ENCODE results near the gene KCNAB1.

KCNAB1 gene

DNA sequence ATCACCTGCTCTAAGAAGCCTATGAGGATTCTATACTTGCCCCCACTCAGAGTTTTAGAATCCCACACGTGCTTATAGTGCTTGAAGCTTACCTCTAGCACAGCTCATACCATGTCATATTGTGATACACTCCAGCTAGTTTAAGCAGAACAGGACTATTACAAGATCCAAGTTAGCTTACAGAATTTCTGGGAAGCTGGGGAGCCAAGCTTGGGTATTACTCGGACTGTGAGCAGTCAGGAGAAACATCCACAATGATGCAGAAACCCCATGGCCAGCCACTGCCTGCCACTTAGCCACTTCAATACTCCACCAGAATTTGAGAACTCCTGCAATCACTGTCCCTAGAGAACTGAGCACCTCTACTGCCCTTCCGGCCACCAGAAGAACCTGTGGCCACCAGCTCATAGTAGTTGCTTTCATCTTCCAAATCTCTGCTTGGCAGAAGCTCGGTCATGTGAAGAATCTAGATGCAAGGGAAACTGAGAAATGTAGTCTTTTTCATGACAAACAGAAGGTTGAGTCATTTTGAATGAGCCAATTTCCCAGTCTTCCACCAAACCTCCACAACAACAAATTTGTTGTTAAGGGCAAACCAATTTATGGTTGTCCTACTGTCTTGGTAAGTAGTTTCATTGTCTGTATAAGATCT is 462.3 kb downstream of the KCNAB1 start:
- no peak for DNase-seq

DNA sequence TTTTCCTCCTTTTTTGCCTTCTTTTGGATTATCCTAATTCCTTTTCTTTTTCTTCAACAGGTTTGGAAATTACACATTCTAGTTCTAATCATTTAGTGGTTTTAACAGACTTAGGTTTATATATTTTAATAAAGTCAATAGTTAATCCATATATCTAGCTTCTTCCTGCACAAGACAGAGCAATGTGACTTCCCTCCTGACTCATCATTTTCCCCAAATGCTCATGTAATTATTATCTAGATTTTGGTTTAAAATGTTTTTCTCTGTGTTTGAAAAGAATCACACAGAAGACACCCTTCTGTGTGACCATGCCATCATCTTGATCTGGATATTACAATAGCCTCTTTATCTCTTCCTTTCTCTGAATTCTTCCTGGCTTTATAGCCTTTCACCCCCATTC is 463.1 kb downstream of the KCNAB1 start:
- no peak for DNase-seq

DNA sequence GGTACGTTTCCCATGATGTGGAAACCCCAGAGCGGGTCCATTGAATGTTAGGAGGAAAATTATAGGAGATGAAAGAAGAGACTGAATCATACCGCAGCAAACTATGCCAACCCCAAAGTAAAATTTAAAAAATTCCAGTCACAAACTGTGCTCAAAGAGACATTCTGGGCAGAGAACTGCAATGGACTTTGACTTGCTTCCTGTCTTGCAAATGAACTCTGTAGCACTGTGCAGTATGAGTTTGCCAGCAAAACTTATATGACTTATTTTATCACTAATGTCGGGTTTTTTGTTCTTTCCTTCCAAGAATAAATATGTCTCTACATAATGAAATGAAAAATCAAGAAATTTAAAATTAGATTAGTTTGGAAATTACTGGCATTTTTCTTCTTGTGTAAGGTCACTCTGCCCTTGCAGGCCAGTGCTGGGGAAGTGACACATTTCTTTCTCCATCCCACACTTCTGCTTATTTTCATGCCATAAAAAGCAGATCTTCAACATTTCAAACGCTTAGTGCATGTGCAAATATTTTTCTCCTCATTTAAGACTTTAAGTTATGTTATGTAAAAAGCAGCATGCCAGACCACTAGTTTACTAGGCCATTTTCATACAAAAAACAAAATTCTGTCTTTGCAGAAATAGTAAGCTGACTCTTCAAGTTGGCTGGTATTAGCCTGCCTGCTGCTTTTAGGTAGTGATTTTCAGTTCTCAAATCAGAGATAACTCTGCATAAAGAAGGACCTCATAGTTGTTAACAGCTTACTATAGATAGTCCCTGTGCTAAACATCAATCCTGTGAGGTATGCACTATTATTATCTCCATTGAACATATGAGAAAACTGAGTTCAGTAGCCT is 466.8 kb downstream of the KCNAB1 start:
- no peak for DNase-seq

DNA sequence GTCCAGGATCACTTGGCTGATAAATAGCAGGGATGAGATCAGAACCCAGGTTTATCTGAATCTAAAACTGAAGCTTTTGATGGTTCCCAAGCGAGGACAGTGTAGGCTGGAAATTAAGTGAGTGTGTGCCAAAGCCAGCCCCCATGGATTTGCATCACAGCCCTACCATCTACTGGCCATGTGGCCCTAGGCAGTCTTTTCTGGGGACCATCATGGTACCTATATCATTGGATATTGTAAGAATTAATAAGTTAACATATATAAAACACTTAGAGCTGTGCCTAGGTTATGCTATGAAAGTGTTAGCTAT is 467.3 kb downstream of the KCNAB1 start:
- no peak for DNase-seq

Data from fibroblast of upper back skin (primary cell).